ENCODE data around the gene RGS4. TPM values are rescaled to one million over a fixed set of nuclear protein-coding genes. Genes with fewer than 3 reads are reported as not detected.

The RGS4 gene
- not detected in 2 replicates for total RNA-seq

- intact Hi-C loops (cut with micrococcal nuclease), result no loop called here
These were observed at the start of gene RGS4 for GRCh38 chr1:163069142-163069541. Gene RGS4, plus strand, starts transcription at chr1:163069361. Its CDS starts 124 bp downstream, at chr1:163069485.

GRCh38 chr1:163022129-163022528 is 47.0 kb upstream of the RGS4 start:
- intact Hi-C loops (cut with micrococcal nuclease), result no loop called here

- intact Hi-C loops (cut with micrococcal nuclease), result no loop called here
These were observed 41.6 kb upstream of the RGS4 start for GRCh38 chr1:163027610-163028009.

GRCh38 chr1:163029901-163030300 is 39.3 kb upstream of the RGS4 start:
- intact Hi-C loops (cut with micrococcal nuclease), result no loop called here

GRCh38 chr1:163035446-163036249 is 33.5 kb upstream of the RGS4 start:
- intact Hi-C loops (cut with micrococcal nuclease), result no loop called here

- intact Hi-C loops (cut with micrococcal nuclease), result no loop called here
These were observed 32.5 kb upstream of the RGS4 start for GRCh38 chr1:163036671-163037070.

- intact Hi-C loops (cut with micrococcal nuclease), result no loop called here
These were observed 30.0 kb upstream of the RGS4 start for GRCh38 chr1:163038928-163039706.

GRCh38 chr1:163039707-163040093 is 29.5 kb upstream of the RGS4 start:
- intact Hi-C loops (cut with micrococcal nuclease), result no loop called here

- intact Hi-C loops (cut with micrococcal nuclease), result no loop called here
These were observed 23.1 kb upstream of the RGS4 start for GRCh38 chr1:163046071-163046470.

- intact Hi-C loops (cut with micrococcal nuclease), result no loop called here
These were observed 21.1 kb upstream of the RGS4 start for GRCh38 chr1:163047951-163048659.

GRCh38 chr1:163048869-163049268 is 20.3 kb upstream of the RGS4 start:
- intact Hi-C loops (cut with micrococcal nuclease), result no loop called here

GRCh38 chr1:163049296-163049695 is 19.9 kb upstream of the RGS4 start:
- intact Hi-C loops (cut with micrococcal nuclease), result no loop called here

GRCh38 chr1:163050496-163050895 is 18.7 kb upstream of the RGS4 start:
- intact Hi-C loops (cut with micrococcal nuclease), result no loop called here

- intact Hi-C loops (cut with micrococcal nuclease), result no loop called here
These were observed 15.0 kb upstream of the RGS4 start for GRCh38 chr1:163054181-163054591.

- intact Hi-C loops (cut with micrococcal nuclease), result no loop called here
These were observed 14.2 kb upstream of the RGS4 start for GRCh38 chr1:163055005-163055404.

- intact Hi-C loops (cut with micrococcal nuclease), result no loop called here
These were observed 13.6 kb upstream of the RGS4 start for GRCh38 chr1:163055531-163055930.

GRCh38 chr1:163056831-163057230 is 12.3 kb upstream of the RGS4 start:
- intact Hi-C loops (cut with micrococcal nuclease), result no loop called here

GRCh38 chr1:163060343-163061007 is 8.7 kb upstream of the RGS4 start:
- intact Hi-C loops (cut with micrococcal nuclease), result no loop called here

GRCh38 chr1:163063143-163063542 is 6.0 kb upstream of the RGS4 start:
- intact Hi-C loops (cut with micrococcal nuclease), result no loop called here

GRCh38 chr1:163063610-163064009 is 5.6 kb upstream of the RGS4 start:
- intact Hi-C loops (cut with micrococcal nuclease), result no loop called here

GRCh38 chr1:163066168-163066567 is 3.0 kb upstream of the RGS4 start:
- intact Hi-C loops (cut with micrococcal nuclease), result no loop called here
